Islet of Langerhans (tissue), 1 donor: ENCODE results near the gene C19orf53.

Experiments
- FAIRE-seq: peaks from one replicate; lab custom pipeline; 2011; peaks lifted over from hg19 to GRCh38; lab: Jason Lieb, UNC

Gene C19orf53

GRCh38 chr19:13827656-13828055, 53.4 kb downstream of the C19orf53 start:
- FAIRE-seq: no peak
